Natural killer cell (primary cell): ENCODE results near the gene ARL6IP4. TPM values are rescaled to one million over a fixed set of nuclear protein-coding genes. Genes with fewer than 3 reads are reported as not detected.

Experiments used
- ATAC-seq, 3 donors: fragments of 150-1000 bp in 2 of 3; fragments of 200-7000 bp in 1 of 3; cut with Tn5 transposase; 1 replicate in 1 of 3; 2 replicates in 2 of 3; pipeline ENCODE4 v1.10.0; 2021; ENCODE audit warnings: mild to moderate bottlenecking in 2 of 3, moderate library complexity in 2 of 3
- DNase-seq, 2 donors: peaks; one replicate each; pipeline versions ENCODE4 v3.0.0 to v3.0.0-alpha.2; 2013 to 2021; ENCODE audit warnings: mixed read lengths in 1 of 2
- H3K27ac ChIP-seq: one replicate; pipeline ENCODE4 v1.5.1; 2013; ENCODE audit warnings: mild to moderate bottlenecking, low read length
- H3K27me3 ChIP-seq: one replicate; pipeline ENCODE4 v1.6.1; 2013; ENCODE audit warnings: low read length; ENCODE audit not compliant: control insufficient read depth, insufficient read depth
- H3K36me3 ChIP-seq: one replicate; pipeline ENCODE4 v1.6.1; 2013; ENCODE audit warnings: low read length; ENCODE audit not compliant: control insufficient read depth, insufficient read depth
- H3K4me1 ChIP-seq: one replicate; pipeline ENCODE4 v1.6.1; 2013; ENCODE audit warnings: low read length; ENCODE audit not compliant: control insufficient read depth, insufficient read depth
- H3K4me3 ChIP-seq: one replicate; pipeline ENCODE4 v1.5.1; 2013; ENCODE audit warnings: low read length
- H3K9me3 ChIP-seq: one replicate; pipeline ENCODE4 v1.6.1; 2013; ENCODE audit warnings: low read length; ENCODE audit not compliant: control insufficient read depth, insufficient read depth
- H3K27ac Mint-ChIP-seq, 2 donors: one replicate each; pipeline ENCODE4 v1.8.0; 2022; ENCODE audit warnings: mild to moderate bottlenecking in 2 of 2, mixed read lengths in 2 of 2, moderate library complexity in 1 of 2
- H3K27me3 Mint-ChIP-seq, 2 donors: one replicate each; pipeline ENCODE4 v1.8.0; 2022; ENCODE audit warnings: low read depth in 2 of 2, mixed read lengths in 2 of 2
- H3K36me3 Mint-ChIP-seq: one replicate; pipeline ENCODE4 v1.8.0; 2022; ENCODE audit warnings: mixed read lengths
- H3K4me1 Mint-ChIP-seq, 2 donors: one replicate each; pipeline ENCODE4 v1.8.0; 2022; ENCODE audit warnings: mixed read lengths in 2 of 2
- H3K4me3 Mint-ChIP-seq: one replicate; pipeline ENCODE4 v1.8.0; 2022; ENCODE audit warnings: mild to moderate bottlenecking, moderate library complexity, mixed read lengths
- H3K9me3 Mint-ChIP-seq, 2 donors: one replicate each; pipeline ENCODE4 v1.8.0; 2022; ENCODE audit warnings: mixed read lengths in 2 of 2
- CTCF ChIP-seq: fragments of 200-600 bp; IDR thresholded peaks from one replicate; pipeline ENCODE4 v1.8.0; 2022; ENCODE audit warnings: antibody characterized with exemption
- WGBS: methylation state at CpG from one replicate; pipeline ENCODE4 v1.1.7; 2013; ENCODE audit warnings: missing lambda C conversion rate; ENCODE audit not compliant: insufficient coverage; 5-methylcytosine and 5-hydroxymethylcytosine counted together
- intact Hi-C: fragments of 100-400 bp; cut with micrococcal nuclease; formaldehyde crosslinking; loops from one replicate; pipeline ENCODE4 v1.14.2; 2022
- total RNA-seq, 4 donors: library from RNA; stranded (reverse); fragments of 120-200 nt in 1 of 4; gene quantifications; one replicate each; pipeline versions ENCODE4 v1.2.3 to v1.2.4, GENCODE V29; 2013 to 2022

The ARL6IP4 gene
- total RNA-seq, 3 donors from 2014 or later (not counting 1 experiment from before 2014, with no cell fraction given), result 97.2 to 136 (median 116) TPM

DNA sequence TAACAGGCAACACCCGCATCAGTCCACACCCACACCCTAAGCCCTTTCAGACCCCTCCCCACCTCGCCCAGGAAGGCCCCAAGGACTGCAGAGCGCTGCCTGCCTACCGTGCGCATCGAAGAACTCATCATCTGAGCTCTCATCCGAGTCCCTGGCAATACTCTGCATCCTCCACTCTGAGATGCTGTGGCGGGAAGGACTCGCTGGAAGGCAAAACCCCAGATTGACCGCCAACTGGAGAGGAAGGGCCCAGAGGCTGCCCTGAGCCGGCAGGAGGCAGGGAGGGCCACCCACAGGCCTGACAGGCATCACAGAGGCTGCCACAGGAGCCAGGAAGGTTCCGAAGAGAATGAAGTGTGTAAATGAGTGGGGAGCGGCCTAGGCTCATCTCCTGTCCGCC, 23.8 kb downstream of the ARL6IP4 start:
- Mint-ChIP-seq H3K4me3 (no peak overlapping the region), H3K27ac (no peak overlapping the region), H3K4me1 (peaks cover 0 to 5% of the 10 kb centered on the region in 2 donors), H3K9me3 (no peaks in the 10 kb centered on the region), H3K27me3 (no peaks in the 10 kb centered on the region), H3K36me3 (no peaks in the 10 kb centered on the region)
- ATAC-seq, result no peak
- no peak overlapping the region for H3K4me3 ChIP-seq
- no peak overlapping the region for H3K27ac ChIP-seq
- intact Hi-C loops, result no loop called here
- H3K27me3 ChIP-seq, result no peaks in the 10 kb centered on the region
- peaks cover 39% of the 10 kb centered on the region for H3K36me3 ChIP-seq
- no peaks in the 10 kb centered on the region for H3K4me1 ChIP-seq
- WGBS, result 92% methylated on average over 14 of the region's 14 CpGs
- H3K9me3 ChIP-seq, result no peaks in the 10 kb centered on the region
- no peak for DNase-seq
- TF ChIP-seq CTCF, result no peak

- H3K36me3 Mint-ChIP-seq, result no peaks in the 10 kb centered on the region
- Histone ChIP-seq H3K9me3 (no peaks in the 10 kb centered on the region), H3K27ac (no peak overlapping the region), H3K4me3 (no peak overlapping the region), H3K27me3 (no peaks in the 10 kb centered on the region), H3K4me1 (no peaks in the 10 kb centered on the region), H3K36me3 (peaks cover 40% of the 10 kb centered on the region)
- DNase-seq (no peak), ATAC-seq (no peak)
- H3K27ac Mint-ChIP-seq, result no peak overlapping the region
- no peak for TF ChIP-seq CTCF
- no peaks in the 10 kb centered on the region for H3K9me3 Mint-ChIP-seq
- 96% methylated on average over 22 of the region's 22 CpGs for WGBS
- H3K27me3 Mint-ChIP-seq, result no peaks in the 10 kb centered on the region
- H3K4me1 Mint-ChIP-seq, result peaks cover 0 to 5% of the 10 kb centered on the region in 2 donors
- no peak overlapping the region for H3K4me3 Mint-ChIP-seq
- intact Hi-C loops, result no loop called here
Observed at GRCh38 chr12:123005081-123005626, 24.7 kb downstream of the ARL6IP4 start.

DNA sequence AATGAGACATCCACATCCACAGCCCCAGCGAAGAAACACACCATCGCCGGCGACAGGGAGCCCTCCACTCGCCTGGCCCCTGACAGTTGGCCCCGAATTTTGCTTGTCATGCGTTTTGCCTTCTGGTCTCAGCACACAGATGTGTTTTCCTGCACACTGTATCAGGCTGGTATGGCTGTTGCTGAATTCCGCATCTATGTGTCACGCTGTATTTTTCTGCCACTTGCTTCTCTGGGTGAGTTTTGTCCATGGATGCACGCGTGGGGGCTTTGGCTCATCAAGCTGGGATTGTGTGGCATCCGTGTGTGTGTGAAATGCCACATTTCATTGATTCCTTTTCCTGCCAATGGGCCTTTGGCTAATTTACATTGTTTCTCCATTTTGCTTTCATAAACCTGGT, 26.5 kb downstream of the ARL6IP4 start:
- Mint-ChIP-seq H3K4me1 (peaks cover 0 to 5% of the 10 kb centered on the region in 2 donors), H3K4me3 (no peak overlapping the region), H3K27ac (no peak overlapping the region), H3K27me3 (no peaks in the 10 kb centered on the region), H3K9me3 (no peaks in the 10 kb centered on the region), H3K36me3 (no peaks in the 10 kb centered on the region)
- 86% methylated on average over 12 of the region's 12 CpGs for WGBS
- Histone ChIP-seq H3K9me3 (no peaks in the 10 kb centered on the region), H3K4me1 (no peaks in the 10 kb centered on the region), H3K27me3 (no peaks in the 10 kb centered on the region), H3K36me3 (peaks cover 45% of the 10 kb centered on the region), H3K27ac (no peak overlapping the region), H3K4me3 (no peak overlapping the region)
- intact Hi-C loops, result no loop called here
- ATAC-seq (no peak), DNase-seq (no peak)
- no peak for TF ChIP-seq CTCF

DNA sequence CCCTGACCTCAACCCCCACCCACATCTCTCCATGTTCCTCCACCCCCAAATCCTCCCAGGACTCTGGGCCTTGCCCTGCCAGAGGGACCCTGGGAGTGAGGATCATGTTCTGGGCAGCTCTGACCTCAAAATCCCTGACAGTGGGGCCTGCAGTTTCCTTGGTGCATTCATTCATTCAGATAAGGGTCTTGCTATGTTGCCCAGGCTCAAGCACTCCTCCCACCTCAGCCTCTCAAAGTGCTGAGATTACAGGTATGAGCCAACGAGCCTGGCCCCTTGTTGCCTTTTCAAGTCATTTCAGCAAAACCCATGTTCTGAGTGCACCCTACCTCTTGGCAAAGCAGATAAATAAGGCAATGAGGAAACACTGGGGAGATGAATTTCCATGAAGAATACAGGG, 29.6 kb downstream of the ARL6IP4 start:
- ATAC-seq, result no peak
- no peaks in the 10 kb centered on the region for H3K27me3 Mint-ChIP-seq
- peaks cover 0 to 5% of the 10 kb centered on the region in 2 donors for H3K4me1 Mint-ChIP-seq
- H3K4me1 ChIP-seq, result no peaks in the 10 kb centered on the region
- DNase-seq, result no peak
- H3K27ac ChIP-seq, result no peak overlapping the region
- H3K36me3 ChIP-seq, result peaks cover 41% of the 10 kb centered on the region
- H3K4me3 ChIP-seq, result no peak overlapping the region
- no peaks in the 10 kb centered on the region for H3K9me3 ChIP-seq
- no peaks in the 10 kb centered on the region for H3K36me3 Mint-ChIP-seq
- intact Hi-C loops, result no loop called here
- WGBS, result 67% methylated on average over 1 of the region's 1 CpG
- no peaks in the 10 kb centered on the region for H3K9me3 Mint-ChIP-seq
- H3K27ac Mint-ChIP-seq, result peak overlapping the region in 1 of 2 donors; percentile 46
- no peaks in the 10 kb centered on the region for H3K27me3 ChIP-seq
- no peak overlapping the region for H3K4me3 Mint-ChIP-seq
- TF ChIP-seq CTCF, result no peak
